Measurements from ENCODE around the gene GSTO1.
"Not testable (repeated sequence)": the region's sequence is repeated elsewhere in the genome, so short reads cannot be mapped to it uniquely, and the experiment has no call there.

GSTO1 gene

GRCh38 chr10:104254493-104255310 is at the start of gene GSTO1:
Gene GSTO1 (plus strand): TSS chr10:104254892. CDS start chr10:104254929, 37 bp downstream.
- peak in 1 of 3 experiments; percentile 10 for DNase-seq

GRCh38 chr10:104208730-104209129 is 46.0 kb upstream of the GSTO1 start:
- DNase-seq, result no peak

- DNase-seq, result peak; percentile 12 to 72 (median 29)
Measured at GRCh38 chr10:104209575-104210198, 45.0 kb upstream of the GSTO1 start.

- DNase-seq, result no peak
Measured at GRCh38 chr10:104216631-104217030, 38.1 kb upstream of the GSTO1 start.

GRCh38 chr10:104218751-104219150 is 35.9 kb upstream of the GSTO1 start:
- DNase-seq, result no peak

GRCh38 chr10:104220522-104220921 is 34.2 kb upstream of the GSTO1 start:
- DNase-seq, result no peak

GRCh38 chr10:104223304-104223703 is 31.4 kb upstream of the GSTO1 start:
- no peak for DNase-seq

GRCh38 chr10:104230490-104230889 is 24.2 kb upstream of the GSTO1 start:
- no peak for DNase-seq

- DNase-seq, result peak; percentile 88 to 95 (median 92)
Measured at GRCh38 chr10:104231784-104232612, 22.7 kb upstream of the GSTO1 start, which contains the start of gene CFAP43. Gene CFAP43 (minus strand): TSS chr10:104232364. CDS start chr10:104232246, 118 bp downstream.

GRCh38 chr10:104232613-104233102 is 22.0 kb upstream of the GSTO1 start:
- no peak for DNase-seq

- DNase-seq, result no peak
Measured at GRCh38 chr10:104233817-104234216, 20.9 kb upstream of the GSTO1 start.

GRCh38 chr10:104234934-104235333 is 19.8 kb upstream of the GSTO1 start:
- DNase-seq, result peak in 1 of 3 experiments; percentile 1

- DNase-seq, result no peak
Measured at GRCh38 chr10:104235801-104236200, 18.9 kb upstream of the GSTO1 start.

GRCh38 chr10:104240078-104240477 is 14.6 kb upstream of the GSTO1 start:
- DNase-seq, result no peak

- no peak for DNase-seq
Measured at GRCh38 chr10:104242545-104242944, 12.1 kb upstream of the GSTO1 start.

- not testable (repeated sequence) for DNase-seq
Measured at GRCh38 chr10:104243009-104243408, 11.7 kb upstream of the GSTO1 start.

GRCh38 chr10:104243512-104243911 is 11.2 kb upstream of the GSTO1 start:
- DNase-seq, result no peak

GRCh38 chr10:104245066-104245632 is 9.5 kb upstream of the GSTO1 start:
- no peak for DNase-seq

- DNase-seq, result no peak
Measured at GRCh38 chr10:104246976-104247375, 7.7 kb upstream of the GSTO1 start.

- no peak for DNase-seq
Measured at GRCh38 chr10:104247513-104248146, 7.1 kb upstream of the GSTO1 start.

- DNase-seq, result not testable (repeated sequence)
Measured at GRCh38 chr10:104248931-104249330, 5.8 kb upstream of the GSTO1 start.

GRCh38 chr10:104250371-104250770 is 4.3 kb upstream of the GSTO1 start:
- peak in 1 of 3 experiments; percentile 91 for DNase-seq
